Erythroblast (primary cell): ENCODE results near the gene TPRKB.
"Not testable (repeated sequence)": the region's sequence is repeated elsewhere in the genome, so short reads cannot be mapped to it uniquely, and the experiment has no call there.

ENCODE experiments used
- DNase-seq, 2 experiments: peaks; one replicate each; lab custom pipeline; 2025; lab: John Stamatoyannopoulos, UW
- GATA1 ChIP-seq: IDR thresholded peaks from 2 replicates; pipeline ENCODE4 v1.6.1; 2011; ENCODE audit warnings: low read depth, mild to moderate bottlenecking, control low read depth, low read length, moderate library complexity
- POLR2A ChIP-seq: IDR thresholded peaks from 2 replicates; pipeline ENCODE4 v1.6.1; 2011; ENCODE audit warnings: mild to moderate bottlenecking, low read length

The TPRKB gene

DNA sequence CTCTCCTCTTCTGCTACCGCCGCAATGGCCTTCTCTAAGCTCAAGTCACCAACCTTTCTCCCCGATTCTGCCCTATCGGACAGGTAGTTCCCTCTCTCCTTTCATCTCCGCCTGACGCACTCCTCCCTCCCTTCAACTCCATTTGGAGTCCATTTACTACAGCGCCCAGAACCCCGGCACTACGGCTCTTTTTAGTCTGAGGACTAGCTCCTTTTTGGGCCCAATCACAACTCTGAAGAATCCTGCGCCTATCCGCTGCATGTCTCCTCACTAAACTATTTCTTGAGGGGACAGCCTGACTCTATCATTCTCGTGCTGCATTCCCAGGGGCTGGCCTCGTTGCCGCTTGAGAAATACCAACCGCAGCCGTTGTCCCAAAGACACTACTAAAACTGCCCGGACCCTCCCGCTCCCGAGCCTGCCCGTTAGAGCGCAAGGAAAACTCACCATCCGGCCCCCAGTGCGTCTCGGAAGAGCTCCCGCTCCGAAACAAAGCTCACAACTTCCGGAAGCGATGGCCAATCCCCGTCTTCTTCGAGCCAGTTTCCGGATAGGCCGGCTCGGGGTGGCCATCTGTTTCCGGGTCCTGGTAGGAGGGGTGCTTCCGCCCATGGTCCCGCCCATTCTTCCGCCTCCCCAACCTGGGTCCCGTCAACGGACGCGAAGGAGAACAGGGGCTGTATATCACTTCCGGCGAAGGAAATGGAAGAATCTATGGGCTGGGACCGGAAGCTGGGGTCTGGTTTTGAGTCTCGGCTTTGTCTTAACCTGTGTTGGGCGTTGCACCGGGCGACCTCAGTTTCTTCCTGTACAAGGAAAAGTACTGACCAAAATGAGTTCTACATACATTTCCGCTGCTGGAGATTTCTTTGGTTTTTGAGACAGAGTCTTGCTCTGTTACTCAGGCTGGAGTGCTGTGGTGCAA is at the start of gene TPRKB:
Gene TPRKB, minus strand, starts transcription at position 491 of the 925 bp plus-strand sequence. CDS start 2,776 bp downstream, outside the sequence.
- TF ChIP-seq GATA1 (no peak), POLR2A (peak; percentile 88)
- DNase-seq = peak; percentile 97 to 99

- not testable (repeated sequence) for DNase-seq
These were observed 46.7 kb upstream of the TPRKB start, which contains the start of gene C2orf78 for GRCh38 chr2:73783883-73784282. Gene C2orf78, plus strand, starts transcription at chr2:73784183. Its CDS starts 127 bp downstream, at chr2:73784310.

- not testable (repeated sequence) for DNase-seq
These were observed 46.3 kb upstream of the TPRKB start for GRCh38 chr2:73783402-73783801.

- peak; percentile 18 for TF ChIP-seq POLR2A
- TF ChIP-seq GATA1 = no peak
- DNase-seq = no peak
These were observed 43.1 kb upstream of the TPRKB start for GRCh38 chr2:73780237-73780582.

DNA sequence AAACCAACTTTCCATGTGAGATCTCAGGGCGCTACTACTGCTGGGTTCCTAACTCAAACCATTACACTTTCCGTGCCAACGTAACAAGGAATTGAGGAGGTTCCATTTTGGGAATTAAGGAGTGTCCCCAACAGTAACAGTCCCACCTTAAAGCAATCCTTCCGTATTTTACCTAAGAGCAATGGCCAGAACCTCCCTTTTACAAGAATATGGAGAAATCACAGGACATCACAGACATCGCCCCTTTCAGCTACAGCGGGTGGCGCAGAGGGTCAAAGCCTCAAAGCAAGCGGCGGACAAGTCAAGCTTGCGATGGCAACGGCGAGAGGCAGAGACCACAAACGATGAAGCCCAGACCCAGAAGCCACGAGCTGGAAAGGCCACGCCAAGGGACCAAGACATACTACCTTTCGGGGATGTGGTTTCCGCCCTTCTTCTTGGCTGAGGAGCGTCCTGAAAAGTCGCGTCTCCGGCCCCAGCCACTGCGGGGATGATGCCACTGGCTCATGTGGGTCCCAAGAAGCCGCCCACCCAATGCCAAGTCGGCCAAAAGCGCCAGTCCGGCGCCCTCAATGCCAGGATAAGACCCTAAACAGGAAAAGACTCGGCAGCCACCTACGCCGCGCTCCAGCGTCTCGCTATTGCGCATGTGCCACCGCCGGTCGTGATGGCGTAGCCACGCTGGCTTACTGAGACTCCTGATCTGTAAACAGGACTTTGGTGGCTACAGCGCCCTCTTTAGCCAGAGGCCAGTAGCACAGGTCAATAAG is 42.5 kb upstream of the TPRKB start, which contains the start of gene DUSP11:
Gene DUSP11, minus strand, starts transcription at position 637 of the 770 bp plus-strand sequence. Its CDS starts 129 bp downstream, at position 508.
- DNase-seq = peak; percentile 93 to 96
- peak; percentile 84 for TF ChIP-seq POLR2A
- no peak for TF ChIP-seq GATA1

DNA sequence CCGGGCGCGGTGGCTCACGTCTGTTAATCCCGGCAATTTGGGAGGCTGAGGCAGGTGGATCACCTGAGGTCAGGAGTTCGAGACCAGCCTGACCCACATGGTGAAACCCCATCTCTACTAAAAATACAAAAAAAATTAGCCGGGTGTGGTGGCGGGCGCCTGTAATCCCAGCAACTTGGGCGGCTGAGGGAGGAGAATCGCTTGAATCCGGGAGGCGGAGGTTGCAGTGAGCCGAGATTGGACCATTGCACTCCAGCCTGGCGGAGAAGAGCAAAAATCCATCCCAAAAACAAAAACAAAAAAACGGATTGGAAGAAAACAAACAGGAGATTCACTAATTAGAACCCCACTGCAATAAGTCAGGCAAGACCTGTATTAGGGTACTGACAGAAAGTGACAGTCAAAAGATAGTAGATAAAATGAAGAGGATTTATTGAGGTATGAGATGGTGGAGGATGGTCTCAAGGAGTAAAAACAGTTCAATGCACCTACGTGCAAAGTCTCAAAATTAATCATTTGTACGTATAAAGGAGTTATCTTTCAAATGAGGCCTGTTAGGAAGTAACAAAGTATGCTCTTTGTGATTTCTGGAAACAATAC is 41.8 kb upstream of the TPRKB start:
- DNase-seq = not testable (repeated sequence)

DNA sequence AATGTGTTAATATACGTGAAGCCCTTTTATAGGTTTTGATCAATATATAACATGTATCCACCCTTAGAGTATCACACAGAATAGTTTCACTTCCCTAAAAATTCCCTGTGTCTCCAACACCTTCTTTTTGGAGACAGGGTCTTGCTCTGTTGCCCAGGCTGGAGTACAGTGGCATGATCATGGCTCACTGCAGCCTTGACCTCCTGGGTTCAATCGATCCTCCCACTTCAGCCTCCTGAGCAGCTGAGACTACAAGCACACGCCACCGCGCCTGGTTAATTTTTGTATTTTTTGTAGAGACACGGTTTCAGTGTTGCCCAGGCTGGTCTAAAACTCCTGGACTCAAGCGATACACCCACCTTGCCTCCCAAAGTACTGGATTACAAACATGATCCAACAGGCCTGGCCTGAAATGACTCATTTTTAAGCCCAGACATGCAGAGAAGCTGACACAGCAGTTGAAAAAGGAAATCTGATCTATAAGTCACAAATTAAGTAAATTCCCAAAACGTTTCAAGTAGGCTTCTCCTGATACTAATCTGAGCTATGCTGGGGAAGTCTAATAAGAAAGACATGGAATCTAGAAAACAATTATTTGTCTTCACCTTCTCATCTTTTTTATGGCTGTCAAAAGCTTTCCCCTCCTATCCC is 39.8 kb upstream of the TPRKB start:
- no peak for TF ChIP-seq GATA1
- peak in 1 of 2 experiments; percentile 12 for DNase-seq

DNA sequence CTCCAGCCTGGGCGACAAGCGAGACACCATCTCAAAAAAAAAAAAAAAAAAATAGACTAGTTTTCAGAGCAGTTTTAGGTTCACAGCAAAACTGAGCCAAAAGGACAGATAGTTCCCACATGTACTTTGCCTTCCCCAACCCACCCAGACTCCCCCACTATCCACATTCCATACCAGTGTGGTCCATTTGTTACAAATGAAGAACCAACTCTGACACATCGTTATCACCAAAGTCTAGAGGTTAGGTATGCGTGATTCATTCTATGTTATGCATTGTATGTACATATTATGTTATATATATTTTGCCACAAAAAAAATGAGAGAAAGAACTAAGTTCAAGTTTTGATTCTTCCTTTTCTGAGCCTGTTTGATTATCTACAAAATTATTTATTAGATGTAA is 39.2 kb upstream of the TPRKB start:
- DNase-seq = no peak

GRCh38 chr2:73772819-73773218 is 35.7 kb upstream of the TPRKB start:
- DNase-seq = no peak
- no peak for TF ChIP-seq GATA1
- no peak for TF ChIP-seq POLR2A

More for the DNA sequence above, 39.2 kb upstream of the TPRKB start:
- TF ChIP-seq GATA1 (no peak), POLR2A (no peak)

DNA sequence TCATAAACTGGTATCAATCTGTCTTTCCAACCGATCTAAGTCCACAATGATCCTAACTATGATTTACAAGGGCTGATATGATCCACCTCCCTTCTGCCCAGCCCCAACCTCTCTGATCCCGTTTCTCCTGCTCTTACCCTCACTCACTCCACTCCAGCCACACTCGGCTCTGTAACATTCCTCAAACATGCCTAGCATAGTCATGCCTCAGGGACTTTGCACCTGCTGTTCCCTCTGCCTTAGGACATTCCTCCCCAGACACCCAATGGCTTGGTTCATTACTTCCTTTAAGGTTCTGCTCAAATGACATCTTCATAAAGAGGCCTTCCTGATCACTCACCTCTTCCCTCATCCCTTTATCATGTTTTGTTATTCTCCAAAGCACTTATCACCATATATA is 33.6 kb upstream of the TPRKB start:
- TF ChIP-seq POLR2A (no peak), GATA1 (no peak)

GRCh38 chr2:73766994-73767393 is 29.8 kb upstream of the TPRKB start:
- DNase-seq = peak in 1 of 2 experiments; percentile 43
- TF ChIP-seq GATA1 (no peak), POLR2A (no peak)

More for the DNA sequence above, 33.6 kb upstream of the TPRKB start:
- no peak for DNase-seq

DNA sequence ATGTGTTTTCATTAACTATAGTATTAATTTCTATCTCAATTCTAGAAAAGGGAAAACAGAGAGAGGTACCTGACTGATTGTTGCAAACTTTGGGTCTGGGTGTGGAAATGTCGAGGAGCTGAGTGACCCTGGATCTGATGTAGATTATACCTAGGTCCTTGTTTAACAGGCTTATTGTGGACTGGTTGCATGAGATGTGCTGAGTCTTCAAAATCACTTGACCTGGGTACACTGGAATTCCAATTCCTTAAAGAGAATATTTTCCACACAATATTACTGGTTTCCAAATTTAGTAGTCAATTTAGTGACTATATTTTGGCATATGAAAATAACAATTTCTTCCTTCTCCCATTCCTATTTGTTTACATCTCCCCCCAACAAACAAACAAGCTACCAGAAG is 29.2 kb upstream of the TPRKB start:
- TF ChIP-seq GATA1 (no peak), POLR2A (no peak)
- no peak for DNase-seq

DNA sequence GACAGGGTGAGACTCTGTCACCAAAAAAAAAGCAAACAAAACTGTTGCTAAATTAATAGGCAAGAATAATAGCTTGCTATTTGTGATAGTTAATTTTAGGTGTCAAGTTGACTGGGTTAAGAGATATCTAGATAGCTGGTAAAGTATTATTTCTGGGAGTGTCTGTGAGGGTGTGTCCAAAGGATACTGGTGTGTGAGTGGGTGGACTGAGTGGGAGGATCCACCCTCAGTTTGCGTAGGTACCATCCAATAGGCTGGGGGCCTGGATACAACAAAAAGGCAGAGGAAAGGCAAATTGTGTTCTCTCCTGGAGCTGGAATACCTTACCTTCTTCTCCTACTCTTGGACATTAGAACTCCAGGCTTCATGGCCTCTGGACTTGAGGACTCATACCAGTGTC is 27.8 kb upstream of the TPRKB start:
- DNase-seq = no peak
- TF ChIP-seq POLR2A (no peak), GATA1 (no peak)
